ENCODE measurements around the gene TMEM187. TPM values are rescaled to one million over a fixed set of nuclear protein-coding genes. Genes with fewer than 3 reads are reported as not detected.

TMEM187 gene, protein sequence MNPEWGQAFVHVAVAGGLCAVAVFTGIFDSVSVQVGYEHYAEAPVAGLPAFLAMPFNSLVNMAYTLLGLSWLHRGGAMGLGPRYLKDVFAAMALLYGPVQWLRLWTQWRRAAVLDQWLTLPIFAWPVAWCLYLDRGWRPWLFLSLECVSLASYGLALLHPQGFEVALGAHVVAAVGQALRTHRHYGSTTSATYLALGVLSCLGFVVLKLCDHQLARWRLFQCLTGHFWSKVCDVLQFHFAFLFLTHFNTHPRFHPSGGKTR
- 4.0 and 5.3 TPM in 2 replicates for total RNA-seq

DNA sequence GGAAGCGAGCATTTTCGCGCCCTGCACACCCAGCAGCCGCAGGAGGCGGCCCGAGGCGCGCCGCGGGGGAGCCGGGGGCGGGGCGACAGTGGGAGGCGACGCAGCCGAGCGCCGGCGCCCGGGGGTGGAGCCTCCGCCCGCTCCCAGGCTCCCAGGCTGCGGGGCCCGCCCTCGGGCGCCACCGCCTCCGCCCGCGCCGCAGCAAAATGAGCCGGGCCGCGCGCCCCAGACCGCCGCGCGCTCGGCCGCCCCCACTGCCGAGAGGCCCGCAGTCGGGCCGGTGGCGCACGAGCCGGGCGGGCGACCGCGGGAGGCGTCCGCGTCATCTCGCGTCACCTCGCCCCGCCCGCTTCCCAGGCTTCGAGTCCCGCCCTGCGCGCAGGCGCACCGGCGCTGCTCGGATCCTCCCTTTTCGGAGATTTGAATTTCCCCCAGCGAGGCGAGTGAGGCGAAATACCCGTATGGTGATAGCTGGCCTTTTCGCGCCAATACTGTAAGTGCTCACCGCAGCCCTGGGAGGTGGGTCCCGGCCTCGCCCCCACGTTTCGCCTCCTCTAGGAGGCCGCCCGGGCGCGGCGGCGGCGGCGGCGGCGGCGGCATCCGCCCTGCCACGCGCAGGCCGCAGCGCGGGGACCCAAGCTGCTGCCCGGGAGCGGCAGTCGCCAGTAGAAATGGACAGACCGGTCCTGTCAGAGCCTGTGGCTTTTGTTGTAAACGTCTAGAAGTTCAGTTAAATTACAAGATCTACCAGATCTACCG, at the start of gene TMEM187:
Gene TMEM187 (plus strand): TSS at position 387 of the 759 bp plus-strand sequence. CDS start 9,309 bp downstream, outside the sequence.
- Histone ChIP-seq H3K36me3 (ENCODE audit: control insufficient read depth, insufficient read depth, low read length) (no peaks in the 10 kb centered on the region), H3K4me3 (ENCODE audit: low read depth, low read length) (peak within 1 kb of the TSS; percentile 80), H3K27me3 (ENCODE audit: control insufficient read depth, insufficient read depth, low read length) (no peaks in the 10 kb centered on the region)
- FAIRE-seq (no peak), DNase-seq (ENCODE audit: low read depth) (peak; percentile 59)
- TF ChIP-seq, protein P1, sequence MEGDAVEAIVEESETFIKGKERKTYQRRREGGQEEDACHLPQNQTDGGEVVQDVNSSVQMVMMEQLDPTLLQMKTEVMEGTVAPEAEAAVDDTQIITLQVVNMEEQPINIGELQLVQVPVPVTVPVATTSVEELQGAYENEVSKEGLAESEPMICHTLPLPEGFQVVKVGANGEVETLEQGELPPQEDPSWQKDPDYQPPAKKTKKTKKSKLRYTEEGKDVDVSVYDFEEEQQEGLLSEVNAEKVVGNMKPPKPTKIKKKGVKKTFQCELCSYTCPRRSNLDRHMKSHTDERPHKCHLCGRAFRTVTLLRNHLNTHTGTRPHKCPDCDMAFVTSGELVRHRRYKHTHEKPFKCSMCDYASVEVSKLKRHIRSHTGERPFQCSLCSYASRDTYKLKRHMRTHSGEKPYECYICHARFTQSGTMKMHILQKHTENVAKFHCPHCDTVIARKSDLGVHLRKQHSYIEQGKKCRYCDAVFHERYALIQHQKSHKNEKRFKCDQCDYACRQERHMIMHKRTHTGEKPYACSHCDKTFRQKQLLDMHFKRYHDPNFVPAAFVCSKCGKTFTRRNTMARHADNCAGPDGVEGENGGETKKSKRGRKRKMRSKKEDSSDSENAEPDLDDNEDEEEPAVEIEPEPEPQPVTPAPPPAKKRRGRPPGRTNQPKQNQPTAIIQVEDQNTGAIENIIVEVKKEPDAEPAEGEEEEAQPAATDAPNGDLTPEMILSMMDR (IDR thresholded peaks at IDR 0.05; ENCODE audit: insufficient read depth, low read length, severe bottlenecking): no peak

DNA sequence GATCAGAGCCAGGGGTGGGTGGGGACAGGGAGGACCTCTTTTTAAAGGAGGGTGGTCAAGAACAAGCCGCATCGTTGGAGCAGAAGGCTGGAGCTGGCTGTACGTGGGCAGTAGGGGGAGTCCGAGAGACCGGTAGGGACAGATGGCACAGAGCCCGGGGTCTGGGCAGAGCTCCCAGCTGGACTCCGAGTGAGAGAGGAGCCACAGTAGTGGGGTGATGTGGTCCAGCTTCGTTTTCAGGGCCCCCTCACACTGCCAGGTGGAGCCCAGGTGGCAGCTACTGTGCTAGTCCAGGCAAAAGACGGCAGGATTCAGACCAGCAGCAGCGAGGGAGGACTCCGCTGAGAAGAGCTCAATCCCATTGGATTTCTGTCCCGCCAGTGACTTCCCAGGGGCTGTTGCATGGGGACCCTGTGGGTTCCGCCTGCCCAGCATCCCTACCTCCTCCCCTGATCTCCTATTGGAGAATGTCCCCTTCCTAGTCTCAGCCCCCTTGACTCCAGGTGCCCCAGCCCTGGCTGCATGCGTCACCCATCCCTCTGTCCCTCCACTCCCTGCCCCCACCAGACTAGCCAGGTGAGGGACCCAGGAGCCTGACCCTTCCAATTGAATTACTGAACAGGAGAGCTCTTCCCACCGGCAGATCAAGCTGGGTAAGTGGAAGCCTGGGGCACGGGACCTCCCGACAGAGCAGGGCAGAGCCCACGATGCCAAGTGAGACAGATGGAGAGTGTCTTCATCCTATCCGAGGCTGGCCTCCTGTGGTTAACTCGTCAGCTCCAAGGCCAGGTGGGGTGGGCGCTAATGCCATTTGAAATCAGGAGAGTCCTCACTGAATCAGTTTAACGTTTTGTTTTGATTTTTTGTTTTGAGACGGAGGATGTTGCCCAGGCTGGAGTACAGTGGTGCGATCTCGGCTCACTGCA, 49.4 kb upstream of the TMEM187 start:
- DNase-seq (ENCODE audit: low read depth): no peak
- no peak for FAIRE-seq
- no peak overlapping the region for H3K4me3 ChIP-seq (ENCODE audit: low read depth, low read length)

DNA sequence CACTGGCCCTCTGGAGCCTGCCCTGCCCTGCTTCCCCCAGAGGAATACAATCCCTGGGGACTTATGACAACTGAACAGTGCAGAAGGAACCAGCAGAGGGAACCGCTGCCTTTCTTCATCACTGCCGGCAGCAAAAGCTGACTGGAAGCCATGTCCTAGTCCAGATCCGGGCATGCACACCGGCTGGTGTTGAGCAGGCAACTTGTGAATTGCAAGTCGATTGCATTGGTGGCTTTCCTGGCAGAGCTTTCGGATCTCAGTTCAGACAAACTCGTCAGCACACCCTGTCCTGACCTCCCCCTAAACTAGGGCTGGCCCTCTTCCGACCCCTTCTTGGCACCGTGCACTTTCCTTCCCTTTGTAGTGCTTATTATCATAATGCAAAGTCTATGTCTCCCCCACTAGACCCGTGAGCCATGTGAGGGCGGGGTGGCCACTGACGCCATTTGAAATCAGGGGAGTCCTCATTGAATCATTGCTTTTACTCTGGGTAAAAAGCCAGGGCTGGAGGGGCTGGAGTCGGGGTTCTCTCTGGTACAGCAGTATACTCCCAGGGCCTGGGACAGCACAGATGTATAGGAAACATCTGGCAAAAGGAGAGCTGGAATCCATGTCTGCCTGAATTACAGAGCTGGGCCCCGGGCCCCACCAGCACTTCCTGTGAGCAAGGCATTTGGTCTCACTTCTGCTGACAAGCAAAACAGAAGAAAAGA, 48.2 kb upstream of the TMEM187 start:
- TF ChIP-seq, protein P1 (IDR thresholded peaks at IDR 0.05; ENCODE audit: insufficient read depth, low read length, severe bottlenecking): peak; percentile 20
- Histone ChIP-seq H3K27me3 (ENCODE audit: control insufficient read depth, insufficient read depth, low read length) (no peaks in the 10 kb centered on the region), H3K36me3 (ENCODE audit: control insufficient read depth, insufficient read depth, low read length) (no peaks in the 10 kb centered on the region), H3K4me3 (ENCODE audit: low read depth, low read length) (no peak overlapping the region)
- DNase-seq (ENCODE audit: low read depth): no peak
- no peak for FAIRE-seq

More for the DNA sequence above, 49.4 kb upstream of the TMEM187 start:
- no peaks in the 10 kb centered on the region for H3K27me3 ChIP-seq (ENCODE audit: control insufficient read depth, insufficient read depth, low read length)
- TF ChIP-seq, protein P1 (IDR thresholded peaks at IDR 0.05; ENCODE audit: insufficient read depth, low read length, severe bottlenecking): peak; percentile 70
- H3K36me3 ChIP-seq (ENCODE audit: control insufficient read depth, insufficient read depth, low read length): no peaks in the 10 kb centered on the region

DNA sequence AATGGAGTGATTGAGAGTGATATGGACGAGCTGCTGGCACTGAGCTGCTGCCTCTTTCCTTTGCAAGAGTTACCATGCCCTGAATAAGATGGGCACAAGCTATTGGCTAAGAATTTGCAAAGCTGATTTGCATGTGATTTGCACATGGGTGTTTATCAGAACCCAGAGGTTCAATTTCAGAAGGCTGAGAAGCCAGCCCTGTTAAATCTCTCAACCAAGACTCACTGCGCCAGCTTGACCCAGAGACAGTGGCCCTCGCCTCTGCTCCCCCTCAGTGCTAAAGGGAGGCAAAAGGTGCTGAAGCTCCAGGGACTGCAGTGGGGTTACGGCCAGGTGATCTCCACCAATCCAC, 47.2 kb upstream of the TMEM187 start:
- H3K36me3 ChIP-seq (ENCODE audit: control insufficient read depth, insufficient read depth, low read length): peaks cover 1% of the 10 kb centered on the region
- no peaks in the 10 kb centered on the region for H3K27me3 ChIP-seq (ENCODE audit: control insufficient read depth, insufficient read depth, low read length)
- no peak overlapping the region for H3K4me3 ChIP-seq (ENCODE audit: low read depth, low read length)
- DNase-seq (ENCODE audit: low read depth): no peak
- FAIRE-seq: no peak
- TF ChIP-seq, protein P1 (IDR thresholded peaks at IDR 0.05; ENCODE audit: insufficient read depth, low read length, severe bottlenecking): no peak

Data from bronchial epithelial cell (primary cell).